Mesendoderm (in vitro differentiated cells): ENCODE results near the gene TMPRSS11B.

Source experiments
- DNase-seq: peaks from one replicate; pipeline ENCODE4 v3.0.0; 2013
- H2AK5ac ChIP-seq: 2 replicates; pipeline ENCODE4 v1.6.1; 2013; ENCODE audit warnings: low read length, inconsistent platforms
- H2BK120ac ChIP-seq: 2 replicates; pipeline ENCODE4 v1.6.1; 2013; ENCODE audit warnings: low read depth, mild to moderate bottlenecking, low read length, moderate library complexity, mixed read lengths
- H2BK15ac ChIP-seq: replicated peaks from 2 replicates; pipeline ENCODE4 v1.6.1; 2013; ENCODE audit warnings: low read depth, mild to moderate bottlenecking, moderate library complexity
- H2BK5ac ChIP-seq: 2 replicates; pipeline ENCODE4 v1.6.1; 2013; ENCODE audit warnings: low read length, inconsistent platforms
- H3K18ac ChIP-seq: 2 replicates; pipeline ENCODE4 v1.6.1; 2013; ENCODE audit warnings: mild to moderate bottlenecking, low read length, mixed read lengths
- H3K23ac ChIP-seq: one replicate; pipeline ENCODE4 v1.6.1; 2013; ENCODE audit warnings: low read length
- H3K27ac ChIP-seq: 2 replicates; pipeline ENCODE4 v1.5.1; 2013; ENCODE audit warnings: low read depth, mild to moderate bottlenecking, inconsistent platforms, low read length, moderate library complexity
- H3K27me3 ChIP-seq: 2 replicates; pipeline ENCODE4 v1.6.1; 2013; ENCODE audit warnings: low read length, control low read depth, mild to moderate bottlenecking, inconsistent platforms; ENCODE audit not compliant: insufficient read depth, poor library complexity
- H3K36me3 ChIP-seq: 2 replicates; pipeline ENCODE4 v1.6.1; 2013; ENCODE audit warnings: low read length, inconsistent platforms; ENCODE audit not compliant: control insufficient read depth, insufficient read depth
- H3K4ac ChIP-seq: one replicate; pipeline ENCODE4 v1.6.1; 2013; ENCODE audit warnings: low read depth, mild to moderate bottlenecking, low read length, moderate library complexity
- H3K4me1 ChIP-seq: 2 replicates; pipeline ENCODE4 v1.6.1; 2013; ENCODE audit warnings: low read depth, low read length, inconsistent platforms; ENCODE audit not compliant: control insufficient read depth
- H3K4me2 ChIP-seq: 2 replicates; pipeline ENCODE4 v1.6.1; 2013; ENCODE audit warnings: low read length
- H3K4me3 ChIP-seq: 2 replicates; pipeline ENCODE4 v1.5.1; 2013; ENCODE audit warnings: mild to moderate bottlenecking, low read length
- H3K56ac ChIP-seq: one replicate; pipeline ENCODE4 v1.6.1; 2013; ENCODE audit warnings: low read length
- H3K79me1 ChIP-seq: 2 replicates; pipeline ENCODE4 v1.6.1; 2013; ENCODE audit warnings: low read length, inconsistent platforms
- H3K79me2 ChIP-seq: 2 replicates; pipeline ENCODE4 v1.6.1; 2013; ENCODE audit warnings: mild to moderate bottlenecking, low read length; ENCODE audit not compliant: control insufficient read depth, insufficient read depth
- H3K9ac ChIP-seq: 2 replicates; pipeline ENCODE4 v1.6.1; 2013; ENCODE audit warnings: low read length, inconsistent platforms
- H4K5ac ChIP-seq: one replicate; pipeline ENCODE4 v1.6.1; 2013; ENCODE audit warnings: low read length
- H4K8ac ChIP-seq: one replicate; pipeline ENCODE4 v1.6.1; 2013; ENCODE audit warnings: low read depth, mild to moderate bottlenecking, control low read depth, low read length, moderate library complexity
- WGBS: extraction: QIAGEN DNeasy Blood & Tissue Kit; methylation state at CpG from one replicate; pipeline ENCODE4 v1.1.7; 2013; ENCODE audit warnings: low lambda C conversion rate, missing lambda C conversion rate; ENCODE audit not compliant: insufficient coverage; ENCODE audit errors: extremely low coverage; 5-methylcytosine and 5-hydroxymethylcytosine counted together

The TMPRSS11B gene

GRCh38 chr4:68182382-68182820, 63.1 kb downstream of the TMPRSS11B start:
- Histone ChIP-seq H2AK5ac (no peak overlapping the region), H2BK15ac (no peak overlapping the region), H3K27me3 (no peaks in the 10 kb centered on the region), H2BK5ac (no peak overlapping the region), H3K36me3 (no peaks in the 10 kb centered on the region), H3K4me2 (no peak overlapping the region), H3K79me1 (no peaks in the 10 kb centered on the region), H3K4me3 (no peak overlapping the region), H3K4me1 (no peaks in the 10 kb centered on the region), H4K8ac (no peak overlapping the region), H2BK120ac (no peak overlapping the region), H3K79me2 (no peaks in the 10 kb centered on the region), H3K23ac (no peak overlapping the region), H4K5ac (no peak overlapping the region), H3K27ac (no peak overlapping the region), H3K56ac (no peak overlapping the region), H3K18ac (no peak overlapping the region), H3K4ac (no peak overlapping the region), H3K9ac (no peak overlapping the region)
- whole genome bisulfite sequencing = no CpG with 5 or more reads among the region's 27 CpGs
- DNase-seq = no peak

DNA sequence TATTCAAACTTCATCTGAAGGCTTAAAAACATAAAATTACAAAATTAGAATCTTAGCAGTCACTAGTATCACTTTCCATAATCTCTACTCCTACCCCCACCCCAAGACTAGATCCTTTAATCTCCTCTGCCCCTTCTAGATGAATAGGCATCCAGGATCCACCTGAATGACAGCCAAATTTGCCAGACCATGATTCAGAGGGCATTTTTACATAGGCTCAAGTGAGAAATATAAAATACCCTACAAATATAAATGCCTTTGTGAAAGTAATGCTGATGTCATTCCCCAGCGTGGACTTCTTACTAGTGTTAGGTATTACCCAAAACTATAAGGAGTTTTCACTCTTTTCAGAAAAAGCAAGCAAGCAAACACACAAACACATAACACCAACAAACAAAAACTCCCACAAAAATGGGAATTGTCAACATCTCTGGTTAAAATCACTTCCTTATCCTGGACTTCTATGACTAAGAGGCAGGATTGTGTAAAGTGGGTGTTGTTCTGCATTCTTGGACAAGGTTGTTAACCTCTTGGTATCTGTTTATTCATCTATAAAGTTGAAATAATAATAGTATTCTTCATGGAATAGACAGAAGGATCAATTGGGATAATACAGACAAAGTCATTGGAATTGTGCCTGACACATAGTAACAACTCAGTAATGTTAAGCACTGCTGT, 64.5 kb downstream of the TMPRSS11B start:
- Histone ChIP-seq H3K4me3 (no peak overlapping the region), H3K4me1 (no peaks in the 10 kb centered on the region), H2BK15ac (no peak overlapping the region), H2BK5ac (no peak overlapping the region), H3K4me2 (no peak overlapping the region), H3K23ac (no peak overlapping the region), H3K18ac (no peak overlapping the region), H2AK5ac (no peak overlapping the region), H3K9ac (no peak overlapping the region), H3K27me3 (no peaks in the 10 kb centered on the region), H3K4ac (no peak overlapping the region), H3K27ac (no peak overlapping the region), H2BK120ac (no peak overlapping the region), H3K79me1 (no peaks in the 10 kb centered on the region), H3K79me2 (no peaks in the 10 kb centered on the region), H3K36me3 (no peaks in the 10 kb centered on the region), H4K8ac (no peak overlapping the region), H3K56ac (no peak overlapping the region), H4K5ac (no peak overlapping the region)
- WGBS = no CpG with 5 or more reads among the region's 1 CpG
- DNase-seq = no peak

GRCh38 chr4:68176904-68177303, 68.6 kb downstream of the TMPRSS11B start:
- H3K27ac ChIP-seq = no peak overlapping the region
- H3K4ac ChIP-seq = no peak overlapping the region
- no peak for DNase-seq
- WGBS = no CpG with 5 or more reads among the region's 2 CpGs
- no peak overlapping the region for H3K4me2 ChIP-seq
- no peak overlapping the region for H2BK5ac ChIP-seq
- H3K18ac ChIP-seq = no peak overlapping the region
- H3K9ac ChIP-seq = no peak overlapping the region
- no peak overlapping the region for H4K8ac ChIP-seq
- no peaks in the 10 kb centered on the region for H3K27me3 ChIP-seq
- H3K4me1 ChIP-seq = no peaks in the 10 kb centered on the region
- H4K5ac ChIP-seq = no peak overlapping the region
- H3K79me1 ChIP-seq = no peaks in the 10 kb centered on the region
- no peak overlapping the region for H3K56ac ChIP-seq
- no peak overlapping the region for H2BK15ac ChIP-seq
- no peak overlapping the region for H3K4me3 ChIP-seq
- no peak overlapping the region for H2AK5ac ChIP-seq
- H3K36me3 ChIP-seq = no peaks in the 10 kb centered on the region
- H3K79me2 ChIP-seq = no peaks in the 10 kb centered on the region
- H3K23ac ChIP-seq = no peak overlapping the region
- H2BK120ac ChIP-seq = no peak overlapping the region
